HCT116 (cell line): Measurements from ENCODE around the gene IL1RAPL2. TPM values are rescaled to one million over a fixed set of nuclear protein-coding genes. Genes with fewer than 3 reads are reported as not detected.
"Not testable (repeated sequence)": the region's sequence is repeated elsewhere in the genome, so short reads cannot be mapped to it uniquely, and the experiment has no call there.

ENCODE experiments used
- ATAC-seq: fragments of 200-7000 bp; cut with Tn5 transposase; 2 replicates; pipeline ENCODE4 v1.9.1; 2020; ENCODE audit warnings: mild to moderate bottlenecking, moderate library complexity
- BruUV-seq: library from RNA; stranded (reverse); fragments of 400-500 nt; replicated peaks from 2 replicates; lab custom pipeline; 2021; lab: Mats Ljungman, UMichigan
- CTCF ChIA-PET: fragments of 300-600 bp; sonication (Branson Sonifier 250); formaldehyde crosslinking; loops from one replicate; lab custom pipeline; 2021; ENCODE audit warnings: antibody characterized with exemption; lab: Charles Lee
- POLR2A ChIA-PET: fragments of 300-600, 350-600 bp; sonication (Branson Sonifier 250); formaldehyde crosslinking; loops from one replicate; lab custom pipeline; 2021; ENCODE audit warnings: antibody characterized with exemption; lab: Charles Lee
- RAD21 ChIA-PET, 2 experiments: fragments of 300-600 bp; sonication (Branson Sonifier 250); formaldehyde crosslinking; loops; one replicate each; lab custom pipeline; 2023; ENCODE audit warnings: low total read pairs in 2 of 2; ENCODE audit not compliant: uncharacterized antibody in 2 of 2, unreplicated experiment in 2 of 2, low non-redundant PET in 1 of 2; lab: Charles Lee
- DNase-seq: peaks from one replicate; pipeline ENCODE4 v3.0.0-alpha.2; 2010; ENCODE audit warnings: low read depth, low spot score
- H2AFZ ChIP-seq: fragments of 200-600 bp; shearing (Covaris generic), sonication (generic); 2 replicates; pipeline ENCODE4 v1.6.1; 2017; ENCODE audit warnings: low read depth, mixed run types, mixed read lengths, antibody characterized with exemption, low read length; ENCODE audit not compliant: poor library complexity, severe bottlenecking
- H3K27ac ChIP-seq: 2 replicates; pipeline ENCODE4 v1.5.1; 2012; ENCODE audit warnings: low read depth, low read length
- H3K27me3 ChIP-seq: fragments of 200-600 bp; sonication (generic); 2 replicates; pipeline ENCODE4 v1.6.1; 2016; ENCODE audit warnings: mixed run types, low read length, mixed read lengths; ENCODE audit not compliant: insufficient read depth
- H3K36me3 ChIP-seq, 2 experiments: fragments of 200-500 bp in 1 of 2; fragments of 200-600 bp in 1 of 2; sonication (Bioruptor generic) in 1 of 2; sonication (generic) in 1 of 2; 2 replicates each; pipeline versions ENCODE4 v1.5.1 to v1.6.1; 2014 to 2016; ENCODE audit warnings: low read length in 2 of 2, inconsistent platforms in 1 of 2, mixed read lengths in 1 of 2, mixed run types in 1 of 2; ENCODE audit not compliant: insufficient read depth in 2 of 2, control insufficient read depth in 1 of 2
- H3K4me1 ChIP-seq, 2 experiments: fragments of 200-600 bp in 1 of 2; sonication (generic) in 1 of 2; 2 replicates each; pipeline versions ENCODE4 v1.5.1 to v1.6.1; 2012 to 2017; ENCODE audit warnings: low read length in 2 of 2, inconsistent platforms in 1 of 2, mild to moderate bottlenecking in 1 of 2, mixed read lengths in 1 of 2, mixed run types in 1 of 2, moderate library complexity in 1 of 2; ENCODE audit not compliant: insufficient read depth in 2 of 2, control insufficient read depth in 1 of 2
- H3K4me2 ChIP-seq: fragments of 200-600 bp; sonication (generic); 2 replicates; pipeline ENCODE4 v1.6.1; 2017; ENCODE audit warnings: mixed run types, low read length, mixed read lengths
- H3K4me3 ChIP-seq, 2 experiments: fragments of 200-600 bp in 1 of 2; sonication (generic) in 1 of 2; replicated peaks in 1 of 2; 2 replicates each; pipeline ENCODE4 v1.5.1; 2011 to 2016; ENCODE audit warnings: low read length in 2 of 2, control low read depth in 1 of 2, low read depth in 1 of 2, mild to moderate bottlenecking in 1 of 2, mixed read lengths in 1 of 2, mixed run types in 1 of 2
- H3K79me2 ChIP-seq: fragments of 200-600 bp; sonication (generic); 2 replicates; pipeline ENCODE4 v1.6.1; 2017; ENCODE audit warnings: mild to moderate bottlenecking, mixed run types, low read length, moderate library complexity, mixed read lengths; ENCODE audit not compliant: insufficient read depth
- H3K9ac ChIP-seq: fragments of 200-600 bp; sonication (generic); 2 replicates; pipeline ENCODE4 v1.6.1; 2016; ENCODE audit warnings: low read length, mixed read lengths
- H3K9me2 ChIP-seq: fragments of 200-600 bp; sonication (generic), shearing (Covaris generic); 2 replicates; pipeline ENCODE4 v1.6.1; 2017; ENCODE audit warnings: mixed run types, mild to moderate bottlenecking, moderate library complexity; ENCODE audit not compliant: insufficient read depth
- H3K9me3 ChIP-seq, 2 experiments: fragments of 200-500 bp in 1 of 2; fragments of 200-600 bp in 1 of 2; sonication (Bioruptor generic) in 1 of 2; sonication (generic) in 1 of 2; 2 replicates each; pipeline ENCODE4 v1.6.1; 2014 to 2017; ENCODE audit warnings: low read length in 2 of 2, mixed read lengths in 2 of 2, inconsistent platforms in 1 of 2, low read depth in 1 of 2, mild to moderate bottlenecking in 1 of 2, mixed run types in 1 of 2, moderate library complexity in 1 of 2; ENCODE audit not compliant: control insufficient read depth in 1 of 2, insufficient read depth in 1 of 2
- H4K20me1 ChIP-seq: fragments of 200-600 bp; sonication (generic), shearing (Covaris generic); 2 replicates; pipeline ENCODE4 v1.6.1; 2017; ENCODE audit warnings: mixed run types, mild to moderate bottlenecking, moderate library complexity; ENCODE audit not compliant: insufficient read depth
- EGR1 ChIP-seq: IDR thresholded peaks from 2 replicates; pipeline ENCODE4 v1.6.1; 2012; ENCODE audit warnings: low read depth
- ELF1 ChIP-seq: IDR thresholded peaks from 2 replicates; pipeline ENCODE4 v1.6.1; 2012; ENCODE audit warnings: low read depth, borderline replicate concordance
- JUND ChIP-seq: IDR thresholded peaks from 2 replicates; pipeline ENCODE4 v1.6.1; 2012
- POLR2A ChIP-seq: IDR thresholded peaks from 2 replicates; pipeline ENCODE4 v1.7.0; 2011; ENCODE audit warnings: borderline replicate concordance; ENCODE audit not compliant: insufficient read depth, insufficient read length; ENCODE audit errors: extremely low read depth
- RAD21 ChIP-seq: IDR thresholded peaks from 2 replicates; pipeline ENCODE4 v1.6.1; 2012; ENCODE audit warnings: low read depth, mild to moderate bottlenecking
- SRF ChIP-seq: IDR thresholded peaks from 2 replicates; pipeline ENCODE4 v1.6.1; 2012; ENCODE audit warnings: low read depth
- intact Hi-C: fragments of 100-400 bp; cut with micrococcal nuclease; formaldehyde crosslinking; loops from 2 replicates; pipeline ENCODE4 v1.10.0; 2022
- total RNA-seq: library from RNA; stranded (reverse); gene quantifications from one replicate; pipeline ENCODE4 v1.2.1, GENCODE V29; 2021; ENCODE audit not compliant: unreplicated experiment
- TF ChIP-seq, protein P1 (sequence below): IDR thresholded peaks from 2 replicates; pipeline ENCODE4 v1.6.1; 2012

IL1RAPL2 gene
- total RNA-seq, 1 experiment from 2014 or later = not detected

DNA sequence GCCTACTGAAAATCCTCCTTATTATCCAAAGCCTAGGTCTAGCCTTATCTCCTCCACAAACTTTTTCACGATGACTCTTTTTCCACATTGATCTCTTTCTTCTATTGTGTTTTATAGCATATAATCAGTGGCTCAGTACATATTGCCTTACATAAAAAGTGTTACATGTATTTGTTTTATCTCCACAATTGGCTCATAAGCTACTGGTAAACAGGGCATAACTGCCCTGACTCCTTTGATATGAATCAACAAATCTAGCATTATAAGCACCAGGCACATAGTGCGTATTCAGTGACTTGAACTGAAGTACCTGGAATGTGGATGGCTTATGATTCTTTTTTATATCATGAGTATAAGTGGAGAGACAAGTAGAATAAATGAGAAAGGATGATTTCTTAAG is 447.7 kb downstream of the IL1RAPL2 start:
- CTCF ChIA-PET = no interaction called here
- H3K27ac ChIP-seq = no peak overlapping the region
- no peak for TF ChIP-seq POLR2A
- TF ChIP-seq, protein P1, sequence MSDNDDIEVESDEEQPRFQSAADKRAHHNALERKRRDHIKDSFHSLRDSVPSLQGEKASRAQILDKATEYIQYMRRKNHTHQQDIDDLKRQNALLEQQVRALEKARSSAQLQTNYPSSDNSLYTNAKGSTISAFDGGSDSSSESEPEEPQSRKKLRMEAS = no peak
- TF ChIP-seq, all 23 proteins: peak for 0
- no peak overlapping the region for H3K4me3 ChIP-seq
- ChIA-PET POLR2A (no interaction called here), RAD21 (no interaction called here)
- H3K9me2 ChIP-seq = no peaks in the 10 kb centered on the region
- BruUV-seq = no TSS peak
- no peaks in the 10 kb centered on the region for H3K27me3 ChIP-seq
- ATAC-seq (no peak), DNase-seq (no peak)
- H3K4me1 ChIP-seq = no peaks in the 10 kb centered on the region
- H3K9ac ChIP-seq = no peak overlapping the region
- no peaks in the 10 kb centered on the region for H3K79me2 ChIP-seq
- intact Hi-C loops = no loop called here
- no peak overlapping the region for H3K4me2 ChIP-seq
- no peaks in the 10 kb centered on the region for H3K36me3 ChIP-seq
- H2AFZ ChIP-seq = no peak overlapping the region
- H3K9me3 ChIP-seq = no peaks in the 10 kb centered on the region
- H4K20me1 ChIP-seq = no peaks in the 10 kb centered on the region

DNA sequence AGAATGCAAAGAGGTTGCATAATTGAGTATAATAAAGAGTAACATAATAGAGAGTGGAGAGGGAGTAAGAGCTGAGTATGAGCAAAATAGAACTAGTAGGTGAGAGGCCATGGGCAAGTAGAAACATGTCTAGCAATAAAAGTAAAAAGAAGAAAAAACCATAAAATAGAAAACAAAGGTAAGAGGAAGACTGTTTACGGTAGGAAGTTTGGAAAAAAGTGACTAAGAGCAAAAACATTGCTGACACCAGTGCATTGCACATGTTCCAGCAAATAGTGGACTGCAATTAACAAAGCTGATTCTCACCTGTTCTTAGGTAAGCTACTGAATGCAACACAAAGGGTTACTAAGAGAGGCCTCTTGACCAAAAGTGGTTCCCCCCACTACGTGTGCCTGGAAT is 451.6 kb downstream of the IL1RAPL2 start:
- Histone ChIP-seq H3K4me1 (no peaks in the 10 kb centered on the region), H2AFZ (no peak overlapping the region), H3K4me2 (no peak overlapping the region), H3K9me3 (no peaks in the 10 kb centered on the region), H3K9me2 (no peaks in the 10 kb centered on the region), H3K27ac (no peak overlapping the region), H3K36me3 (no peaks in the 10 kb centered on the region), H3K27me3 (no peaks in the 10 kb centered on the region), H3K9ac (no peak overlapping the region), H3K4me3 (no peak overlapping the region), H3K79me2 (no peaks in the 10 kb centered on the region), H4K20me1 (no peaks in the 10 kb centered on the region)
- RAD21 ChIA-PET = no interaction called here
- DNase-seq (no peak), ATAC-seq (no peak)
- POLR2A ChIA-PET = no interaction called here
- BruUV-seq = no TSS peak
- intact Hi-C loops = no loop called here
- TF ChIP-seq RAD21 (no peak), JUND (no peak)
- CTCF ChIA-PET = no interaction called here

DNA sequence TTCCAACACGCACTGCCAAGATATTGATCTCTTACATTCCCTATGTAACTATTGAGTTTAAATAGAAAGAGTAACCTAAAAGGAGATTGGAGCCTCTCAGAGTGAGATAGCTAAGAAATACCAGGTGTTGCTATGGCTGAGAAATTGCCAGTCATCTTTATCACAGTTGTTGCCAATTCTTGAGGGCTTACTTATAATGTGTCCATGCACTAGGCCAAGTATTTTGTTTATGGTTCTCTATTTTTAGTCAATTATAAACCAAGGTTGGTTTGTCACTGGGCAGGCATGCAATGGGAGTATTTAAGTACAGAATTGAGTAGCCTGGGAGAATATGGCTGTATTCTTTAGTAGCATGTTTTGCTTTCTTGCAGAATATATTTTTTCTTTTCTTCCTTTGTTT is 452.9 kb downstream of the IL1RAPL2 start:
- RAD21 ChIA-PET = no interaction called here
- no peaks in the 10 kb centered on the region for H3K36me3 ChIP-seq
- no peaks in the 10 kb centered on the region for H3K9me3 ChIP-seq
- H3K4me3 ChIP-seq = no peak overlapping the region
- no peaks in the 10 kb centered on the region for H3K27me3 ChIP-seq
- no peak overlapping the region for H3K4me2 ChIP-seq
- ATAC-seq (no peak), DNase-seq (no peak)
- no peak for TF ChIP-seq SRF
- TF ChIP-seq ELF1 = no peak
- TF ChIP-seq EGR1 = no peak
- TF ChIP-seq, protein P1 = no peak
- CTCF ChIA-PET = no interaction called here
- no peak overlapping the region for H2AFZ ChIP-seq
- no peak overlapping the region for H3K27ac ChIP-seq
- POLR2A ChIA-PET = no interaction called here
- no peaks in the 10 kb centered on the region for H3K79me2 ChIP-seq
- no peak overlapping the region for H3K9ac ChIP-seq
- H3K4me1 ChIP-seq = no peaks in the 10 kb centered on the region
- intact Hi-C loops = no loop called here
- no TSS peak for BruUV-seq
- no peaks in the 10 kb centered on the region for H3K9me2 ChIP-seq
- no peaks in the 10 kb centered on the region for H4K20me1 ChIP-seq

DNA sequence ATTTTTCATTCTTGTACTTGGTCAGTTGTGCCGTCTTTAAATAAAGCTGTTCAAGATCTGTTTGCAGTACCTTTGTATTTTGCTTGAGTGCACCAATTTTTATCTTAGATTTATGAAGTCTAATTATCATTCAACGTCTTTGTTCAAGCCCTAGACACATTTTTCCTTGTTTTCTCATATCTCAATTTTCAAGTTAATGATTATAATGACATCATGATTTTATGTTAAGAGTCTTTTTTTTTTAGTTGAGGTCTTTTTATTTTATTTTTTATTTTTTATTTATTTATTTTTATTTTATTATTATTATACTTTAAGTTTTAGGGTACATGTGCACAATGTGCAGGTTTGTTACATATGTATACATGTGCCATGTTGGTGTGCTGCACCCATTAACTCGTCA is 463.0 kb downstream of the IL1RAPL2 start:
- H3K27ac ChIP-seq, POLR2A ChIA-PET, H3K9ac ChIP-seq, H3K4me3 ChIP-seq, H3K4me2 ChIP-seq, BruUV-seq, intact Hi-C loops, H3K79me2 ChIP-seq, H3K9me2 ChIP-seq, H3K4me1 ChIP-seq, RAD21 ChIA-PET, H3K9me3 ChIP-seq, ATAC-seq, H4K20me1 ChIP-seq, CTCF ChIA-PET, DNase-seq, H2AFZ ChIP-seq, H3K27me3 ChIP-seq, H3K36me3 ChIP-seq: not testable (repeated sequence)
